ENCODE data around the gene SRPRB. TPM values are rescaled to one million over a fixed set of nuclear protein-coding genes. Genes with fewer than 3 reads are reported as not detected.

Gene SRPRB
- total and polyA plus RNA-seq, 2 donors (not counting 3 experiments of a cell fraction or from before 2014, with no cell fraction given) = 22.7 to 69.2 TPM

GRCh38 chr3:133840055-133840737, 34.6 kb downstream of the SRPRB start:
- Histone ChIP-seq H3K79me2 (ENCODE audit: control insufficient read depth, insufficient read depth, low read length) (no peaks in the 10 kb centered on the region), H3K27me3 (ENCODE audit: control insufficient read depth in 2 of 2, insufficient read depth in 2 of 2, low read length in 2 of 2) (peaks cover 0 to 2% of the 10 kb centered on the region in 2 experiments), H2AFZ (ENCODE audit: low read depth, low read length) (no peak overlapping the region), H3K36me3 (ENCODE audit: control insufficient read depth in 2 of 2, extremely low read depth in 1 of 2, insufficient read depth in 2 of 2, low read length in 2 of 2) (no peaks in the 10 kb centered on the region), H4K20me1 (replicated peaks; ENCODE audit: control insufficient read depth, extremely low read depth, insufficient read depth, low read length) (no peaks in the 10 kb centered on the region), H3K4me2 (ENCODE audit: insufficient read depth, low read length) (no peak overlapping the region), H3K4me3 (replicated peaks in 1 of 3; ENCODE audit: insufficient read depth in 1 of 3, low read depth in 1 of 3, low read length in 3 of 3) (no peak overlapping the region), H3K9ac (replicated peaks; ENCODE audit: extremely low read depth, insufficient read depth, low read length) (no peak overlapping the region), H3K27ac (ENCODE audit: insufficient read depth, low read depth, low read length) (no peak overlapping the region), H3K4me1 (ENCODE audit: control insufficient read depth, extremely low read depth, insufficient read depth, low read length) (no peaks in the 10 kb centered on the region), H3K9me3 (replicated peaks; ENCODE audit: control insufficient read depth, insufficient read depth, low read length) (no peaks in the 10 kb centered on the region), H3K9me1 (replicated peaks; ENCODE audit: control insufficient read depth, extremely low read depth, insufficient read depth, low read length) (no peaks in the 10 kb centered on the region)
- DNase-seq (ENCODE audit: low read depth, low spot score) (no peak), FAIRE-seq (no peak)
- ChIA-PET CTCF (interaction anchor here (1.0 kb wide), 1 partner anchor 79 kb away, joined by 5 read pairs; no protein-coding TSS in a partner anchor), POLR2A (no interaction called here)
- intact Hi-C loops (cut with micrococcal nuclease) = no loop called here
- TF ChIP-seq GATA2 (IDR thresholded peaks at IDR 0.05; ENCODE audit: insufficient read depth, insufficient read length, low read depth, low read length) (no peak), POLR2A (IDR thresholded peaks at IDR 0.05; ENCODE audit: low read depth, low read length) (no peak), JUN (IDR thresholded peaks at IDR 0.05; ENCODE audit: borderline replicate concordance, insufficient read depth, insufficient read length, low read depth) (no peak), FOS (IDR thresholded peaks at IDR 0.05; ENCODE audit: borderline replicate concordance, insufficient read depth, low read length) (no peak), POLR2AphosphoS5 (IDR thresholded peaks at IDR 0.05; ENCODE audit: insufficient read depth, low read depth, low read length) (no peak), CTCF (IDR thresholded peaks at IDR 0.05; ENCODE audit: extremely low read depth in 1 of 2, insufficient read depth in 1 of 2, low read depth in 1 of 2, low read length in 2 of 2) (no peak), MYC (IDR thresholded peaks at IDR 0.05; ENCODE audit: low read depth, low read length) (no peak), MAX (IDR thresholded peaks at IDR 0.05; ENCODE audit: insufficient read depth, insufficient read length) (no peak), EZH2 (IDR thresholded peaks at IDR 0.05; ENCODE audit: borderline replicate concordance, low read depth, low read length, severe bottlenecking) (no peak)
- dilution Hi-C loops (cut with MboI; ENCODE audit: extremely low pct_ligation_motif_present, low sequenced_read_pairs) = no loop called here
- BruUV-seq (replicated peaks) = no TSS peak
